HCT116 (cell line): ENCODE data around the gene SELENOH. TPM values are rescaled to one million over a fixed set of nuclear protein-coding genes. Genes with fewer than 3 reads are reported as not detected.
A peak's percentile ranks its signal among the peaks of the same experiment; 100 is the strongest.

Experiments used
- ATAC-seq: fragments of 200-7000 bp; cut with Tn5 transposase; 2 replicates; pipeline ENCODE4 v1.9.1; 2020; ENCODE audit warnings: mild to moderate bottlenecking, moderate library complexity
- BruUV-seq: library from RNA; stranded (reverse); fragments of 400-500 nt; replicated peaks from 2 replicates; lab custom pipeline; 2021; lab: Mats Ljungman, UMichigan
- CTCF ChIA-PET: fragments of 300-600 bp; sonication (Branson Sonifier 250); formaldehyde crosslinking; loops from one replicate; lab custom pipeline; 2021; ENCODE audit warnings: antibody characterized with exemption; lab: Charles Lee
- POLR2A ChIA-PET: fragments of 300-600, 350-600 bp; sonication (Branson Sonifier 250); formaldehyde crosslinking; loops from one replicate; lab custom pipeline; 2021; ENCODE audit warnings: antibody characterized with exemption; lab: Charles Lee
- RAD21 ChIA-PET, 2 experiments: fragments of 300-600 bp; sonication (Branson Sonifier 250); formaldehyde crosslinking; loops; one replicate each; lab custom pipeline; 2023; ENCODE audit warnings: low total read pairs in 2 of 2; ENCODE audit not compliant: uncharacterized antibody in 2 of 2, unreplicated experiment in 2 of 2, low non-redundant PET in 1 of 2; lab: Charles Lee
- DNase-seq: peaks from one replicate; pipeline ENCODE4 v3.0.0-alpha.2; 2010; ENCODE audit warnings: low read depth, low spot score
- H2AFZ ChIP-seq: fragments of 200-600 bp; shearing (Covaris generic), sonication (generic); 2 replicates; pipeline ENCODE4 v1.6.1; 2017; ENCODE audit warnings: low read depth, mixed run types, mixed read lengths, antibody characterized with exemption, low read length; ENCODE audit not compliant: poor library complexity, severe bottlenecking
- H3K27ac ChIP-seq: 2 replicates; pipeline ENCODE4 v1.5.1; 2012; ENCODE audit warnings: low read depth, low read length
- H3K27me3 ChIP-seq: fragments of 200-600 bp; sonication (generic); 2 replicates; pipeline ENCODE4 v1.6.1; 2016; ENCODE audit warnings: mixed run types, low read length, mixed read lengths; ENCODE audit not compliant: insufficient read depth
- H3K36me3 ChIP-seq, 2 experiments: fragments of 200-500 bp in 1 of 2; fragments of 200-600 bp in 1 of 2; sonication (Bioruptor generic) in 1 of 2; sonication (generic) in 1 of 2; 2 replicates each; pipeline versions ENCODE4 v1.5.1 to v1.6.1; 2014 to 2016; ENCODE audit warnings: low read length in 2 of 2, inconsistent platforms in 1 of 2, mixed read lengths in 1 of 2, mixed run types in 1 of 2; ENCODE audit not compliant: insufficient read depth in 2 of 2, control insufficient read depth in 1 of 2
- H3K4me1 ChIP-seq, 2 experiments: fragments of 200-600 bp in 1 of 2; sonication (generic) in 1 of 2; 2 replicates each; pipeline versions ENCODE4 v1.5.1 to v1.6.1; 2012 to 2017; ENCODE audit warnings: low read length in 2 of 2, inconsistent platforms in 1 of 2, mild to moderate bottlenecking in 1 of 2, mixed read lengths in 1 of 2, mixed run types in 1 of 2, moderate library complexity in 1 of 2; ENCODE audit not compliant: insufficient read depth in 2 of 2, control insufficient read depth in 1 of 2
- H3K4me2 ChIP-seq: fragments of 200-600 bp; sonication (generic); 2 replicates; pipeline ENCODE4 v1.6.1; 2017; ENCODE audit warnings: mixed run types, low read length, mixed read lengths
- H3K4me3 ChIP-seq, 2 experiments: fragments of 200-600 bp in 1 of 2; sonication (generic) in 1 of 2; replicated peaks in 1 of 2; 2 replicates each; pipeline ENCODE4 v1.5.1; 2011 to 2016; ENCODE audit warnings: low read length in 2 of 2, control low read depth in 1 of 2, low read depth in 1 of 2, mild to moderate bottlenecking in 1 of 2, mixed read lengths in 1 of 2, mixed run types in 1 of 2
- H3K79me2 ChIP-seq: fragments of 200-600 bp; sonication (generic); 2 replicates; pipeline ENCODE4 v1.6.1; 2017; ENCODE audit warnings: mild to moderate bottlenecking, mixed run types, low read length, moderate library complexity, mixed read lengths; ENCODE audit not compliant: insufficient read depth
- H3K9ac ChIP-seq: fragments of 200-600 bp; sonication (generic); 2 replicates; pipeline ENCODE4 v1.6.1; 2016; ENCODE audit warnings: low read length, mixed read lengths
- H3K9me2 ChIP-seq: fragments of 200-600 bp; sonication (generic), shearing (Covaris generic); 2 replicates; pipeline ENCODE4 v1.6.1; 2017; ENCODE audit warnings: mixed run types, mild to moderate bottlenecking, moderate library complexity; ENCODE audit not compliant: insufficient read depth
- H3K9me3 ChIP-seq, 2 experiments: fragments of 200-500 bp in 1 of 2; fragments of 200-600 bp in 1 of 2; sonication (Bioruptor generic) in 1 of 2; sonication (generic) in 1 of 2; 2 replicates each; pipeline ENCODE4 v1.6.1; 2014 to 2017; ENCODE audit warnings: low read length in 2 of 2, mixed read lengths in 2 of 2, inconsistent platforms in 1 of 2, low read depth in 1 of 2, mild to moderate bottlenecking in 1 of 2, mixed run types in 1 of 2, moderate library complexity in 1 of 2; ENCODE audit not compliant: control insufficient read depth in 1 of 2, insufficient read depth in 1 of 2
- H4K20me1 ChIP-seq: fragments of 200-600 bp; sonication (generic), shearing (Covaris generic); 2 replicates; pipeline ENCODE4 v1.6.1; 2017; ENCODE audit warnings: mixed run types, mild to moderate bottlenecking, moderate library complexity; ENCODE audit not compliant: insufficient read depth
- CEBPB ChIP-seq: IDR thresholded peaks from 2 replicates; pipeline ENCODE4 v1.6.1; 2012; ENCODE audit warnings: low read depth
- FOSL1 ChIP-seq: IDR thresholded peaks from 2 replicates; pipeline ENCODE4 v1.6.1; 2012; ENCODE audit warnings: low read depth
- POLR2A ChIP-seq: IDR thresholded peaks from 2 replicates; pipeline ENCODE4 v1.7.0; 2011; ENCODE audit warnings: borderline replicate concordance; ENCODE audit not compliant: insufficient read depth, insufficient read length; ENCODE audit errors: extremely low read depth
- SP1 ChIP-seq: IDR thresholded peaks from 2 replicates; pipeline ENCODE4 v1.6.1; 2012; ENCODE audit warnings: low read depth
- TCF7L2 ChIP-seq: IDR thresholded peaks from 2 replicates; pipeline ENCODE4 v1.7.0; 2011; ENCODE audit warnings: borderline replicate concordance, inconsistent platforms; ENCODE audit not compliant: insufficient read depth, insufficient read length; ENCODE audit errors: extremely low read depth
- intact Hi-C: fragments of 100-400 bp; cut with micrococcal nuclease; formaldehyde crosslinking; loops from 2 replicates; pipeline ENCODE4 v1.10.0; 2022
- total RNA-seq: library from RNA; stranded (reverse); gene quantifications from one replicate; pipeline ENCODE4 v1.2.1, GENCODE V29; 2021; ENCODE audit not compliant: unreplicated experiment
- TF ChIP-seq, protein P1 (sequence below), 3 experiments: fragments of 200-600 bp in 1 of 3; sonication (generic) in 1 of 3; IDR thresholded peaks in 2 of 3; conservative IDR thresholded peaks in 1 of 3; 2 replicates each; pipeline ENCODE4 v1.5.1; 2012 to 2017; ENCODE audit warnings: low read depth in 2 of 3, low read length in 2 of 3, antibody characterized with exemption in 1 of 3, borderline replicate concordance in 1 of 3, control low read depth in 1 of 3, mild to moderate bottlenecking in 1 of 3, mixed read lengths in 1 of 3, mixed run types in 1 of 3, moderate library complexity in 1 of 3; ENCODE audit not compliant: insufficient read depth in 1 of 3

Gene SELENOH
- total RNA-seq, 1 experiment from 2014 or later: 194 TPM

- TF ChIP-seq TCF7L2: peak; percentile 71
- no peak for TF ChIP-seq POLR2A
- TF ChIP-seq CEBPB: 0 out of 2 replicates have a peak, but pooled peaks have one; percentile 23
Observed at GRCh38 chr11:57778318-57779037, 37.2 kb downstream of the SELENOH start (continued).

DNA sequence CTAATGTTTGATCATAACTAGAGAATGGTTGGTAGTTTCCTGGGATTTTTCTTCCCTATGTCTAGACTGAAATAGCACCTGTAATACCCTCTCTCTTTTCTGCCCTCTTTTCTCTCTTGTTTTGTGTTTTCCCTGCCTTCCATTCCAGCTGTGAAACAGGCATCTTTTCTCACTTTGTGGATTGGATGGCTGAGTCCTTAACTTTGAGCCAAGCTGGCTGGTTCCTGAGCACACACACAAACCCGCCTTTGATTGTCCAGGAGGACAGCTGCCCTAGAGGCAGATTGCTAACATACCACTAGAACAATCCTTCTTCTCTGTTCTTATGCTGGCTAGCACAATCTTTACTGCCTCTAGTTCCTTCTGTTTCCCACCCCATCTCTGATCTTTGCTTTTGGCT is 38.0 kb downstream of the SELENOH start:
- ChIA-PET POLR2A (interaction anchor here (1.0 to 2.8 kb wide), 5 partner anchors 9 to 22 kb away, joined by 3 to 22 read pairs (median 11); partner anchors contain the start of gene CTNND1), CTCF (interaction anchor here (3.0 to 4.5 kb wide), 2 partner anchors 21 to 27 kb away, joined by 12 to 30 read pairs; partner anchors contain the start of gene BTBD18), RAD21 (interaction anchor here in 1 of 2 experiments (0.7 to 1.5 kb wide), 2 partner anchors 18 to 128 kb away, joined by 4 to 7 read pairs; partner anchors contain the start of gene CTNND1)
- Histone ChIP-seq H3K4me2 (peak overlapping the region; percentile 72), H4K20me1 (no peaks in the 10 kb centered on the region; the same call in 1 of the 2 replicates), H3K9me2 (no peaks in the 10 kb centered on the region), H3K27me3 (no peaks in the 10 kb centered on the region), H3K4me3 (peak overlapping the region; percentile 12 to 49; a peak in 3 of 4 replicates), H3K36me3 (no peaks in the 10 kb centered on the region), H2AFZ (no peak overlapping the region), H3K9ac (peak overlapping the region; percentile 69), H3K9me3 (no peaks in the 10 kb centered on the region), H3K4me1 (peaks cover 89 to 98% of the 10 kb centered on the region in 2 experiments), H3K79me2 (peaks cover 100% of the 10 kb centered on the region), H3K27ac (peak overlapping the region; percentile 89)
- BruUV-seq: no TSS peak
- TF ChIP-seq, protein P1, sequence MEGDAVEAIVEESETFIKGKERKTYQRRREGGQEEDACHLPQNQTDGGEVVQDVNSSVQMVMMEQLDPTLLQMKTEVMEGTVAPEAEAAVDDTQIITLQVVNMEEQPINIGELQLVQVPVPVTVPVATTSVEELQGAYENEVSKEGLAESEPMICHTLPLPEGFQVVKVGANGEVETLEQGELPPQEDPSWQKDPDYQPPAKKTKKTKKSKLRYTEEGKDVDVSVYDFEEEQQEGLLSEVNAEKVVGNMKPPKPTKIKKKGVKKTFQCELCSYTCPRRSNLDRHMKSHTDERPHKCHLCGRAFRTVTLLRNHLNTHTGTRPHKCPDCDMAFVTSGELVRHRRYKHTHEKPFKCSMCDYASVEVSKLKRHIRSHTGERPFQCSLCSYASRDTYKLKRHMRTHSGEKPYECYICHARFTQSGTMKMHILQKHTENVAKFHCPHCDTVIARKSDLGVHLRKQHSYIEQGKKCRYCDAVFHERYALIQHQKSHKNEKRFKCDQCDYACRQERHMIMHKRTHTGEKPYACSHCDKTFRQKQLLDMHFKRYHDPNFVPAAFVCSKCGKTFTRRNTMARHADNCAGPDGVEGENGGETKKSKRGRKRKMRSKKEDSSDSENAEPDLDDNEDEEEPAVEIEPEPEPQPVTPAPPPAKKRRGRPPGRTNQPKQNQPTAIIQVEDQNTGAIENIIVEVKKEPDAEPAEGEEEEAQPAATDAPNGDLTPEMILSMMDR (IDR thresholded peaks at IDR 0.05 in 2 of 3, conservative IDR thresholded peaks at IDR 0.05 in 1 of 3; ENCODE audit: borderline replicate concordance in 1 of 3, insufficient read depth in 1 of 3, low read depth in 2 of 3, low read length in 2 of 3): 0 out of 6 replicates have a peak, but pooled peaks of 1 of the 3 experiments have one; percentile 3
- TF ChIP-seq SP1 (0 out of 2 replicates have a peak, but pooled peaks have one; percentile 24), FOSL1 (no peak)
- intact Hi-C loops: loop anchor here (2.0 kb wide), 1 partner anchor 16 kb away; no protein-coding TSS in a partner anchor
- ATAC-seq (peak; percentile 22; the same call in 1 of the 2 replicates), DNase-seq (no peak)
